Upper lobe of left lung (tissue), 4 donors: ENCODE data around the gene CACNA1D.

Experiments used
- EP300 ChIP-seq, 4 donors: sonication (generic); formaldehyde crosslinking; IDR thresholded peaks; one replicate each; pipeline ENCODE4 v1.5.1; 2017; ENCODE audit warnings: antibody characterized with exemption in 4 of 4, control low read depth in 2 of 4
- POLR2A ChIP-seq, 4 donors: fragments of 450-650 bp; IDR thresholded peaks; one replicate each; pipeline ENCODE4 v1.5.1; 2016 to 2017; ENCODE audit warnings: antibody characterized with exemption in 4 of 4, mild to moderate bottlenecking in 2 of 4
- POLR2AphosphoS5 ChIP-seq, 2 donors: sonication (generic); formaldehyde crosslinking; IDR thresholded peaks; one replicate each; pipeline ENCODE4 v1.5.1; 2017; ENCODE audit warnings: antibody characterized with exemption in 2 of 2
- TF ChIP-seq, protein P1 (sequence below), 6 experiments: fragments of 450-650 bp in 4 of 6; fragments of 200-600 bp in 2 of 6; sonication (generic) in 2 of 6; IDR thresholded peaks; one replicate each; pipeline ENCODE4 v1.5.1; 2016 to 2019; ENCODE audit warnings: antibody characterized with exemption in 6 of 6

DNA sequence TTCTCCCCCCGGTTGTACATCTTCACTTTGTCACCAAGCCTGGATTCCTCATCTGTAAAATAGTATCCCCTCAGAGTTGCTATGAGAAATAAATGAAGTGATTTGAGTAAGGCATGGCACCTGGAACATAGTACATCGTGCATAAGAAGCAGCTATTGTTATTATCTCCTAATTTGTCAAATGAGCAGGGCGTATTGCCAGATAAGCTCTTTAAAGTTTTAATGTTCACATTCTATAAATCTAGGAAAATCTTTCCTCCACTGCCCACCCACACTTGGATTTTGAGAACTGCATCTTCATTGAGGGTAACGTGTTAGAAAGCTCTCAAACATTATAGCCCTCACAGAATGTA is 32.3 kb downstream of the CACNA1D start:
- TF ChIP-seq POLR2AphosphoS5 (IDR thresholded peaks at IDR 0.05), result no peak
- TF ChIP-seq POLR2A (IDR thresholded peaks at IDR 0.05), result no peak
- TF ChIP-seq, protein P1, sequence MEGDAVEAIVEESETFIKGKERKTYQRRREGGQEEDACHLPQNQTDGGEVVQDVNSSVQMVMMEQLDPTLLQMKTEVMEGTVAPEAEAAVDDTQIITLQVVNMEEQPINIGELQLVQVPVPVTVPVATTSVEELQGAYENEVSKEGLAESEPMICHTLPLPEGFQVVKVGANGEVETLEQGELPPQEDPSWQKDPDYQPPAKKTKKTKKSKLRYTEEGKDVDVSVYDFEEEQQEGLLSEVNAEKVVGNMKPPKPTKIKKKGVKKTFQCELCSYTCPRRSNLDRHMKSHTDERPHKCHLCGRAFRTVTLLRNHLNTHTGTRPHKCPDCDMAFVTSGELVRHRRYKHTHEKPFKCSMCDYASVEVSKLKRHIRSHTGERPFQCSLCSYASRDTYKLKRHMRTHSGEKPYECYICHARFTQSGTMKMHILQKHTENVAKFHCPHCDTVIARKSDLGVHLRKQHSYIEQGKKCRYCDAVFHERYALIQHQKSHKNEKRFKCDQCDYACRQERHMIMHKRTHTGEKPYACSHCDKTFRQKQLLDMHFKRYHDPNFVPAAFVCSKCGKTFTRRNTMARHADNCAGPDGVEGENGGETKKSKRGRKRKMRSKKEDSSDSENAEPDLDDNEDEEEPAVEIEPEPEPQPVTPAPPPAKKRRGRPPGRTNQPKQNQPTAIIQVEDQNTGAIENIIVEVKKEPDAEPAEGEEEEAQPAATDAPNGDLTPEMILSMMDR (IDR thresholded peaks at IDR 0.05), result no peak
- no peak for TF ChIP-seq EP300 (IDR thresholded peaks at IDR 0.05)
